ENCODE results near the gene MAPK8IP3.

The MAPK8IP3 gene

DNA sequence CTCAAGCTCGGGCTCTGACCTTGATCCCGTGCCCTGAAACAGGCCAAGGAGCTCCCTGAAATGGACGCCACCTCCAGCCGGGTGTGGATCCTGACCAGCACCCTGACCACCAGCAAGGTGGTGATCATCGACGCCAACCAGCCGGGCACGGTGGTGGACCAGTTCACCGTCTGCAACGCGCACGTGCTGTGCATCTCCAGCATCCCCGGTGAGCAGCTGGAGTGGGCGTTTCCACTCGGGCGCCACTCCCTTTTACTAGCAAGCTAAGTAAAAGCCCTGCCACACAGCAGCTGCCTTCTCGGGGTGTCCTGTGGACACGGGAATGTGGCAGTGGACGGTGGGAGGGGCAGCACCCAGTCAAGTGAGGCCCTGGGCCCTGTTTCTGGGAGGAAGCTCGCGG, 59.0 kb downstream of the MAPK8IP3 start:
- DNase-seq, result no peak

DNA sequence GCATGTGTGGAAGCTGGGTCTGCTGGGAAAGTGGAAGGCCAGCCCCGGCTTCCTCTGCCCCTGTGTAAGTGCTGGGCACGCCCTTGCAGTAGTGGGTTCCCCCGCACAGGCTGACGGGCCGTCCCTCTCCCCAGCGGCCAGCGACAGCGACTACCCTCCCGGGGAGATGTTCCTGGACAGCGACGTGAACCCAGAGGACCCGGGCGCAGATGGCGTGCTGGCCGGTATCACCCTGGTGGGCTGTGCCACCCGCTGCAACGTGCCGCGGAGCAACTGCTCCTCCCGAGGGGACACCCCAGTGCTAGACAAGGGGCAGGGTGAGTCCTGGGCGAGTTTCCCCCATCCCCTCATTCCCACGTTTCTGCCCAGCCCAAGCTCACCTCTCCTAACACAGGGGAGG, 59.8 kb downstream of the MAPK8IP3 start:
- DNase-seq, result no peak

DNA sequence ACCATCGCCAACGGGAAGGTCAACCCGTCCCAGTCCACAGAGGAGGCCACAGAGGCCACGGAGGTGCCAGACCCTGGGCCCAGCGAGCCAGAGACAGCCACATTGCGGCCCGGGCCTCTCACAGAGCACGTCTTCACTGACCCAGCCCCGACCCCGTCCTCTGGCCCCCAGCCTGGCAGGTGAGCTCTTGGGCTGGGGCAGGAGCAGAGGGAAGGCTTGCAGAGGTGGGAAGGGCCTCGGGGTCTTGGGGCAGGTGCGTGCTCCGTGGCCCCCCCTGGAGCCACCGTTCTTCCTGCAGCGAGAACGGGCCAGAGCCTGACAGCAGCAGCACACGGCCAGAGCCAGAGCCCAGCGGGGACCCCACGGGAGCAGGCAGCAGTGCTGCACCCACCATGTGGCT, 60.2 kb downstream of the MAPK8IP3 start:
- no peak for DNase-seq

DNA sequence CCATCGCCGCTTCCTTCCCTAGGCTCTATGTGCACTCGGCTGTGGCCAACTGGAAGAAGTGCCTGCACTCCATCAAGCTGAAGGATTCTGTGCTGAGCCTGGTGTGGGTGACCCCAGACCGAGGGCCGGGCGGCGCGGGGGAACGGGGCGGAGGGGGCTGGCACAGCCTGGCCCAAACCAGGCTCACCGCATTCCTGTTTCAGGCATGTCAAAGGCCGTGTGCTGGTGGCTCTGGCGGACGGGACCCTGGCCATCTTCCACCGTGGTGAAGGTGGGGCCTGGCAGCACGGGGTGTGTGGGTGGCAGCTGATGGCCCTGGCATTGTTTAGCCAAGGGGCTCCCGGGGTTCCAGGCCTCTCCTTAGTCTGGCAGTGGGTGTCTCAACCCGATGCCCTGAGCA, 60.7 kb downstream of the MAPK8IP3 start:
- no peak for DNase-seq

DNA sequence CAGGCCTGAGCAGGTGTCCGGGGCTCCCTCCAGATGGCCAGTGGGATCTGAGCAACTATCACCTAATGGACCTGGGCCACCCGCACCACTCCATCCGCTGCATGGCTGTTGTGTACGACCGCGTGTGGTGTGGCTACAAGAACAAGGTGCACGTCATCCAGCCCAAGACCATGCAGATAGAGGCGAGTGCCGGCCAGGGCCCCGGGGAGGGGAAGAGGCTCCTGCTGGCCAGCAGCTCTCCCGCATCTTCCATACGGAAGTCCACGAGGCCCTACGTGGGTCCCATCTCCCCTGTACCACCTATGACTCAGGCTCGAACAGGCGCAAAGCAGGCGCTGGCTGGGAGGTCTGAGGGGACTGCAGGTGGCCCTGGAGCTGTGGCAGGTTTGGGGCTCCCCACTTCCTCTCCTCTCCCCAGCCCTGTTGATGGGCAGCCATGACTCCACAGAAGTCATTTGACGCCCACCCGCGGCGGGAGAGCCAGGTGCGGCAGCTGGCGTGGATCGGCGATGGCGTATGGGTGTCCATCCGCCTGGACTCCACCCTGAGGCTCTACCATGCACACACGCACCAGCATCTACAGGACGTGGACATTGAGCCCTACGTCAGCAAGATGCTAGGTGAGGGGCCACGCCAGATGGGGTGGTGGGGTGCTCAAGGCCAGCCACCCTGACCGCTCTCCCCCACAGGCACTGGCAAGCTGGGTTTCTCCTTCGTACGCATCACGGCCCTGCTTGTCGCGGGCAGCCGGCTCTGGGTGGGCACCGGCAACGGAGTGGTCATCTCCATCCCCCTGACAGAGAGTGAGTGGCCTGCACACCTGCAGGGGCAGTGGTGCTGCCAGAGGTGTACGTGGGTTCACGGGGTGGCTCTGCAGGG, 61.4 kb downstream of the MAPK8IP3 start:
- no peak for DNase-seq

DNA sequence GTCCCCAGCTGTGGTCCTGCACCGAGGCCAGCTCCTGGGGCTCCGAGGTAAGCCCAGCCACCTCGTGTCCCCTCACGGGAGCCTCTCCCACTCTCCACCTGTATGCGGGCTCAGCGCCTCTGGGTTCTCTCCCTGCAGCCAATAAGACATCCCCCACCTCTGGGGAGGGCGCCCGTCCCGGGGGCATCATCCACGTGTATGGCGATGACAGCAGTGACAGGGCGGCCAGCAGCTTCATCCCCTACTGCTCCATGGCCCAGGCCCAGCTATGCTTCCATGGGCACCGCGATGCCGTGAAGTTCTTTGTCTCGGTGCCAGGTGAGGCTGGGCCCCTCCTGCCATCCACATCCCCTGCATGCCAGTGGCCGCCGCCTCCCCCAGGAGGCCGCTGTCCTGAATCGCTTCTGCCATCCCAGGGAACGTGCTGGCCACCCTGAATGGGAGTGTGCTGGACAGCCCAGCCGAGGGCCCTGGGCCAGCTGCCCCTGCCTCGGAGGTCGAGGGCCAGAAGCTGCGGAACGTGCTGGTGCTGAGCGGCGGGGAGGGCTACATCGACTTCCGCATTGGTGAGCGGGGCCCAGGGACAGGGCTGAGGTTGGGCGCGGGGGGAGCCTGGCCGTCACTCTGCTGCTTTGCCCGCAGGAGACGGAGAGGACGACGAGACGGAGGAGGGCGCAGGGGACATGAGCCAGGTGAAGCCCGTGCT, 62.2 kb downstream of the MAPK8IP3 start:
- DNase-seq, result no peak

DNA sequence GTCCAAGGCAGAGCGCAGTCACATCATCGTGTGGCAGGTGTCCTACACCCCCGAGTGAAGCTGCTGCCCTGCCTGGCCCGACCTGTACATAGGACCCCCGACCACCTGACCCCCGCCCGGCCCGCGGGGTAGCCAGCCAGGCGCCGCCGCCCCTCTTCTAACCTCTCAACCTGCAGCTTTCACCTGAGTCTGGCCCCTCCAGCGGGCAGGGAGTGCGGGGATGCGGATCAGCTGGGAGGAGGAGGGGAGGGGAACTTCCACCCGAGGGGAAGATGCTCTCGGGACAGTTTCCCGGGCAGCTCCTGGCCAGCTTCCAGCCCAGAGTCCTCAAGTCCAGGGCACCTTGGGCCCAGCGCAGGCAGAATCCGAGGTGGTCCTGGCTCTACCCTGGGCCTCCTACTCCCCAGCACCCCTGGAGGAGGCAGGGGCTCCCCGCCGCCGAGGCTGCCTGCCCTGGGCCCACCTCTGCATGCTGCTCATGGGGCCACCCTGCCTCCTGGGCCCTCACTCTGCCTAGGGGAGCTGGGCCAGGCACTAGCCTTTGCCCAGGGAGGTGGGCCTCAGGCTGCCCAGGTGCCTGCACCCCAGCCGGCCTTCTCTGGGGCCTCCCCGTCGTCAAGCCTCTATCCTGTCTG, 62.9 kb downstream of the MAPK8IP3 start:
- DNase-seq, result no peak

DNA sequence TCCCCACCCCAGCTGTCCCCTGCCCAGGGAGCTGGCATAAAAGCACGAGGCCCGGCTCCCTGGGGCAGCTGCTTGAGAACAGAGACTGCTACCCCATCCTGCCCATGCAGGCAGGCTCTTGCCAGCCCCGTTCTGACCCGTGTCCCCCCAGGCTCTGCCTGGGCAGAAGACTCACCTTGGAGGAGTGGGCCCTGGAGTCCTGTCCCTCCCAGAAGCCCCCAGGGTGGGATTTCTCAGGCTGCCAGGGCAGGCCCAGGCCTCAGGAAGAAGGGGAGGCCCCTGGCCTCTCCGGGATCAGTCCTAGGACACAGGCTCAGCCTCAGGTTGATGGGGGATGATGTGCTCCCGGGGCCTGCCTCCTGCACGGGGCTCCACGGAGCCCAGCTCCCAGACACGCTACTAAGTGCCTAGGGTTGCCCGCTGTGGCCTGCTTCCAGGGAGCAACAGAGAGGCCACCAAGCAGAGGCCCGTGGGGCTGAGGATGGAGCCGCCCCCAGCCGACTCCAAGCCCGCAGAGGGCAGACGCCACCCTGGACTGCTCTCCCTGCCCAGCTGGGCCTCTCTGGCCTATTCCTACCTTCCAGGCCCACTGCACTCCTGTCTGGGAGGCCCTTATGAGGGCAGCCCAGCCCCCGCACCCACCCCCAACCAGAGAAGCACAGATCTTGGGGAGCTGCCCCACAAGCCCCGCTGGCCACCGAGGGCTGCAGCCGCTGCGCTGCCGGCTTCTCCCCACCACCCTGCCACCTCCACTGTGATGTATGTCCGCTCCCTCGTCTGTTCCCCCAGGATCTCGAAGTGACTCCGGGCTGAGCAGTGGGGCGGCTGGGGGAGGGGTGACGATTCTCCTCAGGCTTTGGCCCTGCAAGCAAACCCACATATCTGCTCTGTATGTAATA, 63.7 kb downstream of the MAPK8IP3 start:
- DNase-seq, result no peak

DNA sequence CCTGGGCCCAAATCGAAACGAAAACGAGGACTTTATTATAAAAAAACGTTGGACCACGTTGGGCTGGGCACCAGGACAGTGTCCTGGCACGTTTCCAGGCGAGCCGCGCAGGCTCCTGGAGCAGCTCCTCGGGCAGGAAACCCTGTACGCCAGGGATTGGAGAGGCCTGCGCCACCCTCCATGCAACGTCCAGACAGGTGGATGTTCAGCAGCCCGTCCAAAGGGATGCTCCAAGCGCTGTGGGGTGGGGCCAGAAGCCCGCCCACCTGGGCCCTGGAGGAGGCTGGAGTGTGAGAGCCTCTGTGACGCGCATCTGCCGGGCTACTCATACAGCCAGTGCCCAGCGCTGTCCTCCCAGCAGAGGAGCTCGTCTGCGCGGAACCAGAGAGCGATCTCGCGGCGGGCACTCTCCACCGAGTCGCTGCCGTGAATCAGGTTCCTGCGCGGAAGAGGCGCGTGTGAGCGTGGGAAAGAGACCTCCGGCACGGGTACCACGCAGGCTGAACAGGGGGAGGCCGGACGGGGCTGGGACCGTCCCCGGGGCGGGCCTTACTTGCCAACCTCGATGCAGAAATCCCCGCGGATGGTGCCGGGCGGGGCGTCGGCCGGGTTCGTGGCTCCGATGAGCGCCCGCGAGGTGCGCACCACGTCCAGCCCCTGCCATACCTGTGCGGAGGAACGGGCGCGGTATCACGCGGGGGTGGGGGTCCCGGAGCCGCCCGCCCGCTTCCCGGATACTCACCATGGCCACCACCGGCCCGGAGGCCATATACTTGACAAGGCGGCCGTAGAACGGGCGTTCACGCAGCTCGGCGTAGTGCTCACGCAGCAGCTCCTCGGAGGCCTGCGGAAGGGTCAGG, 64.6 kb downstream of the MAPK8IP3 start:
- peak; percentile 55 for DNase-seq

DNA sequence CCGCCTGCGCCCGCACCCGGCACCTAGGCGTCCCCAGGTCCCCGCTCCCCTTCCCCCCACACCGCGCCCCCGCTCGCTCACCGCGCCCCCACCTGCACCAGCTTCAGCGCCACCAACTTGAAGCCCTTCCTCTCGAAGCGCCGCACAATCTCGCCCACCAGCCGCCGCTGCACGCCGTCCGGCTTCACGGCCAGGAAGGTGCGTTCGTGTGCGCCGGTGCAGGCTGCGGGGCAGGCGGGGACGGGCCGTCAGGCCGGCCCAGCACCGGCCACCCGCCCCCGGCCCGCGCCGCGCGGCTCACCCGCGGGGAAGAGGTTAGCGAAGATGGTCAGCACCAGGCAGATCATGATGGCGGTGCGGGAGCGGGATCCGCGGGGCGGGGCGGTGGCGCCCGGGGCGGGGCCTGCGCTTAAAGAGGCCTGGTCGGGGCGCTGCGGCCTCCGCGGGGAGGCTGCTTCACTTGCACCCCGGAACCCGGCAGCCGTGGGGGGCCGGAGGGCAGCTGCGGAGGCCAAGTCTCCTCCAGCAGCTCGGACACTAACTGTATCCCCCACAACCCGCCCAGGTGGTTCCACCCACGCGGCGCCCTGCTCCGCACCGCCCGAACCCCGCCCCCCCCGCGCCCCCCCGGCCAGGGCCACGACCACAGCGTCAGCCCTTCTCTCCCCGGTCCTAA, 65.3 kb downstream of the MAPK8IP3 start, which contains the start of gene NME3:
Gene NME3, minus strand, starts transcription at position 356 of the 676 bp plus-strand sequence. Its CDS starts 9 bp downstream, at position 347.
- peak; percentile 86 for DNase-seq

DNA sequence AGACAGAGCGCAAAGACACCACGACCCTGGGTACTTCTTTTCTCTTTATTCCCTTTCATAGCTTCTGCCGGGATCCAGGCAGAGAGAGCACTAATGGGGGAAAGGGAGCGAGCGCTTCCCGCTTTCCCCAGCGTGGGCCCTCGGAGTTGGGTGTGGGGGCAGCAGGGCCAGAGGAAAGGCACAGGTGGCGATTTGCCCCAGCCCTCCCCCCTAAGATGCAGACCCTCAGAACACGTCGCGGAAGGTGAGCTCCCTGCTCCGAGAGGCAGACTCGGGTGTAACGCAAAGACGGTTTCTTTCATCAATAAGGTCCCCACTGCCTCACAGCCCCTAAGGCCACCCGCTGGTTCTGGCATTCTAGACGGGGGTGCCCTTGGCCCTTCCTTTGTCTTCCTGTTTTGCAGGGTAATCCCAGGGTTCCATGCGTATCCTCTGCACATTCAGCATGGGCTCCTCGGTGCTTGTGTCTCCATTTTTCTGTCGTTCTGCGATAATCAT, 65.9 kb downstream of the MAPK8IP3 start:
- no peak for DNase-seq

DNA sequence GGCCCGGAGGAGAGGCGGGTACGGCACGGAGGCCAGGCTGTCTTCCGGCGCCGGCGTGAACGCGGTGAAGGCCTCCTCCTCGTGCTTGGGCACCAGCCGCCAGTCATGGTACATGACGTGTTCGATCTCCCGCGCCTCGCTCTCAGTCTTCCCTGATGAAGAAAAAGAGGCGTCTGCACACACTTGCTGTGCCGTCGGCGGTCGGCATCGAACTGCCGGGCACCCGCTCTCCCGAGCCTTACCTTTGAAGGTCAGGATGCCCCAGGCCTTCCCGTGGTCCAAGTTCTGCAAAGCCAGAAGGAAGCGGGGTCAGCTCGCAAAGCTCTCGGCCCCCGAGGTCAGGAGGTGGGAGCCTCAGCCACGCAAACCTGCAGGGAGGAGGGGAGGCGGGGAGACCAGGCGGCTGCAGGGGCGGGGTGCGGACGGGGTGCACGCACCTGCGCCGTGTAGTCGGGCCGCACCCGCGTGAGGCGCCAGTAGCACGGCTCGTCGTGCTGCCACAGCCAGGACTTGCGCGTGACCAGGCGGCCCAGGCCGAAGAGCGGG, 66.4 kb downstream of the MAPK8IP3 start, which contains the start of gene EME2:
Gene EME2, plus strand, starts transcription at position 449 of the 546 bp plus-strand sequence. CDS start 418 bp downstream, outside the sequence.
- DNase-seq, result peak; percentile 62

DNA sequence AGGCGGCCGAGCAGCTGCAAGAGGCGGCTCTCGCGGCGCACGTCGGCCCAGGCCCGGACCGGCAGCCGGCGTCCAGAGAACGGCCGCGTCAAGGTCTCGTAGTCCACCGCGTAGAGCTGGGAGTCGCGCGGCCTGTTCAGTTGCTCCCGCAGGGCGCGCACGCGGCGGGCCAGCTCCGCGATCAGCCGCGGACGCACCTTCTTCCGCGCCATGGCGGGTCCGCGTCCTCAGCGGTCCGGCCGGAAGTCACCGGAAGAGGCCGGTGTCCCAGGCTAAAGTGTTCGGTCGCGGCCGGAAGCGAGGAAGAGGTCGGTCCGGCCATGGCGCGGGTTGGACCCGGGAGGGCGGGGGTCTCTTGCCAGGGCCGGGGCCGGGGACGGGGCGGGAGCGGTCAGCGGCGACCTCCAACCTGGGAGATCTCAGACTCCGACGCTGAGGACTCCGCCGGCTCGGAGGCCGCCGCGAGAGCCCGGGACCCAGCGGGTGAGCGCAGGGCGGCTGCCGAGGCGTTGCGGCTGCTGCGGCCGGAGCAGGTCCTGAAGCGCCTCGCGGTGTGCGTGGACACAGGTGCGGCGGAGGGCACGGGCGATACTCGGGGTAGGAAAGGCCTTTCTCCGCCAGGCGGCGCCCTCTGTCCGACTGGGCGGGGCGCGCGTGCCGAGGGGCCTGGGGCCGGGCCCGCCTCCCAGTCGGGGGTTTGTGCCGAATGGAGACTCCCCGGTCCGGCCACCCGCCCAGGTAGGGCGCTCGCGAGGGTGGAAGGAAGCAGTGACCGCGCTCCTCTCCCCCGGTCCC, 67.1 kb downstream of the MAPK8IP3 start, which contains the start of gene MRPS34:
Gene MRPS34, minus strand, starts transcription at position 227 of the 795 bp plus-strand sequence. Its CDS starts 15 bp downstream, at position 212.
- peak; percentile 84 for DNase-seq

DNA sequence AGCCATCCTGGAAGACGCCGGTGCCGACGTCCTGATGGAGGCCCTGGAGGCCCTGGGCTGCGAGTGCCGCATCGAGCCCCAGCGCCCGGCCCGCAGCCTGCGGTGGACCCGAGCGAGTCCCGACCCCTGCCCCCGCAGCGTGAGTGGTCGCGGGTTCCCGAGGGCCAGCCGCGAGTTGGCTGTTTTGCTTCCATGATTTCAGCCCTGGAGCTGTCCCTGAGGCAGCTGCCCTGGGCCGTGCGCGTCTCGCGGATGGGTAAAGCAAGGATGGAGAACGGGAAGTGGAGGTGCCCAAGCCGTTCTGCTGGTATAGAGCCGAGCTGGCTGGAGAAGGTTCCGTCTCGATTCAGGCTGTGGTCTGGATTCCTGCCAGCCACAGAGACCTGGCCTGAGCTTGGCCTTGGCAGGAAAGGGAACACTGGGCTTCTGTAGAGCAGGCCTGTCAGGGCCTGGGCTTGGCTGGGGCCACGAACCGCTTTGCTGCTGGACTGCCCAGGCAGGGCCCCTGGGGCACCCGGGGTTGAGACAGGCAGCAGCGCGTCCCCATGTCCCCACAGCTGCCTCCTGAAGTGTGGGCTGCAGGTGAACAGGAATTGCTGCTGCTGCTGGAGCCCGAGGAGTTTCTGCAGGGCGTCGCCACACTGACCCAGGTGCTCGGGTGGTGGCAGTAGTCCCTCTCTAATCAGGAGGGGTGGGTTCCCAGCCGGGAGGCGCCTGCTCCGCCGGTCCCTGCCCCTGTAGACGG, 67.9 kb downstream of the MAPK8IP3 start:
- peak; percentile 39 for DNase-seq

DNA sequence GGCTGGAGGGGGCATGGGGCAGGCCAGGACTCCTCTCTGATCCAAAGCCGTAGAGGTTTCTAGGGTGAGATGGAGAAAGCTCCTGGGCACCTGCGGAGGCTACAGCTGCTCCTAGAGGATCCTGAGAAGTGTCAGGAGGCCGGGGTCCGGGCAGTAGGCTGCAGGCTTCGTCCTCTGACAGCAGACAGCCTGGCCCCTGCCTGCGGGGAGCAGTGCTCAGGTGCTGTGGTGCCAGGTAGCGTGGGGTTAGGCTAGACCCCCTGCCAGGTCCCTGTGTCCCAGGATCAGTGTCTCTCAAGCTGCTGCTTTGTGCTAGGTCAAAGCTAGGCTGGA, 68.4 kb downstream of the MAPK8IP3 start:
- no peak for DNase-seq

DNA sequence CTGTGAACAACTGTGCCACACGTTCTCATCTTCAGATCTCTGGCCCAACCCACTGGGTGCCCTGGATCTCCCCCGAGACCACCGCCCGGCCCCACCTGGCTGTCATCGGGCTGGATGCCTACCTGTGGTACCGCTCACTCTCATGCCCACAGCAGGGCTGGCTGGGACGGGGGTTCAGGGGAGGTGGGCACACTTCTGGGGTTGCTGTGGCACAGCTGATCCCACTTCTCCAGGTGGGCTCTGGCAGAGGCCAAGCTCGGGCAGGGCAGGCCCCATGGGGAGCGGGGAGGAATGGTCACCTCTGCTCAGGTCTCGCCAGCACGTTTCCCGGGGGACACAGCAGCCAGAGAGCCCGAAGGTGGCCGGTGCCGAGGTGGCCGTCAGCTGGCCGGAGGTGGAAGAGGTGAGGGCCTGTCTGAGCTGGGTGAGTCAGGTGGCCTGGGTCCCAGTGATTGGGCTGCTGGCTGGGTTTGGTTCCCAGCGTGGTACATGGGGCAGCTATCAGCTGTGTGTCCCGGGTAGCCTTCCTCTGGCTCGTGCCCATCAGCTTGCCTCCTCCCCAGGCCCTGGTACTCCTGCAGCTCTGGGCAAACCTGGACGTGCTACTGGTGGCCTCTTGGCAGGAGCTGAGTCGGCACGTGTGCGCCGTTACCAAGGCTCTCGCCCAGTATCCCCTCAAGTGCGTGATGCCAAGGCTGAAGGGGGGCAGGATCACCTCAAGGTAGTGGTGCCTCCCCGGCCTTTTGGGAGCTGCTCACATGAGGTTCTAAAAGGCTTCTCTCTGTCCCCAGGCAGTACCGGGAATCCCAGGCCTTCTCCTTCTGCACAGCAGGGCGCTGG, 69.2 kb downstream of the MAPK8IP3 start:
- no peak for DNase-seq

DNA sequence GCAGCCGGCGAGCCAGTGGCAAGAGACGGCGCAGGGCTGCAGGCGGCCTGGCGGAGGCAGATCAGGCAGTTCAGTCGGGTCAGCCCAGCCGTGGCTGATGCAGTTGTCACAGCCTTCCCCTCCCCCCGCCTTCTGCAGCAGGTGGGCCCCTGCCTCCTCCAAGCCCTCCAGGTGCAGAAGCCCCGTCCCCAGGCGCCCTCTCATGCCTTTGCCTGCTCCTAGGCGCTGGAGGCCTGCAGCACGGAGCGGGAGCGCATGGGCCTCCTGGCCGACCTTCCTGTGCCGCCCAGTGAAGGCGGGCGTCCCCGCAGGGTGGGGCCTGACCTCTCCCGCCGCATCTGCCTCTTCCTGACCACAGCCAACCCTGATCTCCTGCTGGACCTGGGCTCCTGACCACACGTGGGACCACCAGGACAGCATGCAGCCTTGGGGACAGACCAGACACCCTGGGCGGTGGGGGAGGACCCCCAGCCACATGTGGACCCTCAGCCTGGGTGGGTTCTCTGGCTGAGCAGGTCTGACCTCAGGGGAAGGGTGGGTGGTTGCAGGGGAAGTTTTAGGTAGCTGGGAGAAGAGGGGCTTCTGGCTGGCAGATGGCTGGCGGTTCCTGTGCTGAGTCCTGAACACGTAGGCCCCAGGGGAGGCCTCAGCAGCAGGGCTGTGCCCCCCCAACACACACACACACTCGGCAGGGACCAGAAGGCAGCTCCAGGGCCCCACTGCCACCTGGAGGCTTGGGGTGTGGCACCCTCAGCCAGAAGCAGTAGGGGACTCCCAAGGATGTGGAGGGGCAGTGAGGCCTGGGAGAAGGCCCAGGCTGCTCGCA, 70.1 kb downstream of the MAPK8IP3 start:
- no peak for DNase-seq
